AG04449 (cell line): ENCODE measurements around the gene KIAA0825.

Experiments used
- CTCF ChIA-PET: fragments of 350-600 bp; formaldehyde crosslinking; extraction: SDS; loops from one replicate; lab custom pipeline; 2021; ENCODE audit warnings: antibody characterized with exemption; lab: Yijun Ruan, JAX
- POLR2A ChIA-PET: fragments of 400-600, 350-600 bp; formaldehyde crosslinking; extraction: SDS; loops from one replicate; lab custom pipeline; 2020; ENCODE audit warnings: antibody characterized with exemption, inconsistent platforms; lab: Yijun Ruan, JAX
- DNase-seq: peaks from one replicate; pipeline ENCODE4 v3.0.0-alpha.2; 2010; ENCODE audit warnings: low read depth, low spot score
- H3K4me3 ChIP-seq: 2 replicates; pipeline ENCODE4 v1.5.1; 2011; ENCODE audit warnings: low read depth, mild to moderate bottlenecking, control low read depth, low read length
- CTCF ChIP-seq: IDR thresholded peaks from one replicate; pipeline ENCODE4 v1.5.1; 2011; ENCODE audit warnings: mild to moderate bottlenecking, moderate library complexity, low read length, control low read depth, inconsistent platforms; ENCODE audit not compliant: insufficient read depth; ENCODE audit errors: missing control alignments

Gene KIAA0825

GRCh38 chr5:94326586-94326985, 291.8 kb downstream of the KIAA0825 start:
- ChIA-PET CTCF (no interaction called here), POLR2A (no interaction called here)
- no peak for TF ChIP-seq CTCF
- H3K4me3 ChIP-seq = no peak overlapping the region
- DNase-seq = no peak

- ChIA-PET CTCF (no interaction called here), POLR2A (no interaction called here)
- TF ChIP-seq CTCF = no peak
- H3K4me3 ChIP-seq = no peak overlapping the region
- no peak for DNase-seq
Observed at GRCh38 chr5:94316916-94317838, 301.2 kb downstream of the KIAA0825 start.

- no peak for TF ChIP-seq CTCF
- no peak overlapping the region for H3K4me3 ChIP-seq
- ChIA-PET CTCF (interaction anchor here (1.0 kb wide), 1 partner anchor 13 kb away, joined by 3 read pairs; no protein-coding TSS in a partner anchor), POLR2A (no interaction called here)
- no peak for DNase-seq
Observed at GRCh38 chr5:94314460-94315131, 303.8 kb downstream of the KIAA0825 start.

- TF ChIP-seq CTCF = no peak
- POLR2A ChIA-PET = no interaction called here
- DNase-seq = no peak
- CTCF ChIA-PET = no interaction called here
- no peak overlapping the region for H3K4me3 ChIP-seq
Observed at GRCh38 chr5:94313696-94314095, 304.7 kb downstream of the KIAA0825 start.

DNA sequence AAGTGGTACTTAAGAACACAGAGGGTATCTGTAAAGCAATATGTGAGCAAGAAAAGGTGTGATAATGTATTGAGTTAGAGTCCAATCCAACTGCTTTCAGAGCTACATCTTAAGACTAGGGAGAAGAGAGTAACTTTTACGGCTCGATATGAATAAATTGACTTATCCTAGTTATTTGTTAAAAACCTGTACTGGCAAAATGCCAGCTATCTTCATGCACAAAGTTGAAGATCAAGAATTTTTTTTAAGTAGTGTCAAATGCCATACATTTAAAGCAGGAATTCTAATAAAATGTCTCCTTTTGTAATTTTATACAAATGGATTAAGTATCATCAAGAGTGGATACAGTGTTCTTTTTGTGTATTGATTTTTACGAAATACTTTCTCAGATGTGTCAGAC, 305.2 kb downstream of the KIAA0825 start:
- TF ChIP-seq CTCF = no peak
- DNase-seq = no peak
- H3K4me3 ChIP-seq = no peak overlapping the region
- ChIA-PET POLR2A (no interaction called here), CTCF (interaction anchor here (1.0 kb wide), 1 partner anchor 9 kb away, joined by 3 read pairs; no protein-coding TSS in a partner anchor)

GRCh38 chr5:94312298-94312697, 306.1 kb downstream of the KIAA0825 start:
- CTCF ChIA-PET = interaction anchor here (1.0 kb wide), 1 partner anchor 8 kb away, joined by 3 read pairs; no protein-coding TSS in a partner anchor
- no peak for DNase-seq
- no peak for TF ChIP-seq CTCF
- H3K4me3 ChIP-seq = no peak overlapping the region
- POLR2A ChIA-PET = no interaction called here
